GM03348 (cell line): ENCODE results near the gene PRND.
"Not testable (repeated sequence)": the region's sequence is repeated elsewhere in the genome, so short reads cannot be mapped to it uniquely, and the experiment has no call there.

Experiments used
- DNase-seq: peaks from one replicate; pipeline ENCODE4 v3.0.0; 2012; ENCODE audit warnings: low spot score

The PRND gene

GRCh38 chr20:4721719-4722118, at the start of gene PRND:
TSS of gene PRND (plus strand) at chr20:4721909. CDS start at chr20:4724552, 2,643 bp downstream.
- DNase-seq: no peak

GRCh38 chr20:4672948-4673347, 48.8 kb upstream of the PRND start:
- no peak for DNase-seq

GRCh38 chr20:4673371-4674001, 48.2 kb upstream of the PRND start:
- no peak for DNase-seq

- DNase-seq: peak; percentile 47
These were observed 47.0 kb upstream of the PRND start for GRCh38 chr20:4674672-4675071.

- no peak for DNase-seq
These were observed 43.9 kb upstream of the PRND start for GRCh38 chr20:4677846-4678245.

- DNase-seq: no peak
These were observed 40.3 kb upstream of the PRND start for GRCh38 chr20:4681401-4681800.

GRCh38 chr20:4681991-4682401, 39.7 kb upstream of the PRND start:
- peak; percentile 62 for DNase-seq

- no peak for DNase-seq
These were observed 39.0 kb upstream of the PRND start for GRCh38 chr20:4682682-4683081.

- no peak for DNase-seq
These were observed 38.4 kb upstream of the PRND start for GRCh38 chr20:4683261-4683660.

GRCh38 chr20:4684837-4685413, 36.8 kb upstream of the PRND start:
- DNase-seq: no peak

- DNase-seq: no peak
These were observed 35.8 kb upstream of the PRND start for GRCh38 chr20:4685923-4686221.

- DNase-seq: no peak
These were observed 33.4 kb upstream of the PRND start for GRCh38 chr20:4688305-4688704.

GRCh38 chr20:4689220-4689619, 32.5 kb upstream of the PRND start:
- DNase-seq: no peak

GRCh38 chr20:4691753-4692152, 30.0 kb upstream of the PRND start:
- DNase-seq: no peak

GRCh38 chr20:4694076-4694475, 27.6 kb upstream of the PRND start:
- no peak for DNase-seq

- DNase-seq: no peak
These were observed 24.4 kb upstream of the PRND start for GRCh38 chr20:4697189-4697830.

- DNase-seq: no peak
These were observed 23.9 kb upstream of the PRND start for GRCh38 chr20:4697831-4698221.

- DNase-seq: no peak
These were observed 22.5 kb upstream of the PRND start for GRCh38 chr20:4699216-4699615.

GRCh38 chr20:4699957-4700356, 21.8 kb upstream of the PRND start:
- DNase-seq: no peak

GRCh38 chr20:4702562-4703280, 19.0 kb upstream of the PRND start:
- no peak for DNase-seq

- DNase-seq: no peak
These were observed 18.4 kb upstream of the PRND start for GRCh38 chr20:4703281-4703676.

- not testable (repeated sequence) for DNase-seq
These were observed 14.8 kb upstream of the PRND start for GRCh38 chr20:4706941-4707340.

GRCh38 chr20:4708036-4708435, 13.7 kb upstream of the PRND start:
- DNase-seq: no peak
